NCI-H2196 (cell line): ENCODE measurements around the gene PORCN.
A peak's percentile ranks its signal among the peaks of the same experiment; 100 is the strongest.

Source experiments
- DNase-seq: peaks from one replicate; lab custom pipeline; 2025; ENCODE audit not compliant: unreplicated experiment; lab: John Stamatoyannopoulos, UW

PORCN gene

GRCh38 chrX:48508400-48509244 is at the start of gene PORCN:
PORCN (plus strand) TSS chrX:48508992; CDS start chrX:48509821, 829 bp downstream.
- DNase-seq = peak; percentile 50

- DNase-seq = no peak
These were observed 49.3 kb upstream of the PORCN start for GRCh38 chrX:48459483-48459882.

- DNase-seq = no peak
These were observed 48.8 kb upstream of the PORCN start for GRCh38 chrX:48460031-48460430.

GRCh38 chrX:48460606-48461005 is 48.2 kb upstream of the PORCN start:
- DNase-seq = no peak

GRCh38 chrX:48461830-48462229 is 47.0 kb upstream of the PORCN start:
- DNase-seq = no peak

- no peak for DNase-seq
These were observed 43.4 kb upstream of the PORCN start for GRCh38 chrX:48465336-48465933.

- no peak for DNase-seq
These were observed 42.1 kb upstream of the PORCN start for GRCh38 chrX:48466696-48467095.

- no peak for DNase-seq
These were observed 41.5 kb upstream of the PORCN start for GRCh38 chrX:48467281-48467761.

GRCh38 chrX:48468247-48468671 is 40.5 kb upstream of the PORCN start:
- DNase-seq = no peak

GRCh38 chrX:48468693-48469691 is 39.8 kb upstream of the PORCN start:
- no peak for DNase-seq

- DNase-seq = no peak
These were observed 38.5 kb upstream of the PORCN start, which contains the start of gene SLC38A5 for GRCh38 chrX:48470110-48470832. SLC38A5 (minus strand) TSS chrX:48470260; CDS start chrX:48467924, 2,336 bp downstream.

- no peak for DNase-seq
These were observed 38.0 kb upstream of the PORCN start for GRCh38 chrX:48470833-48471118.

- DNase-seq = no peak
These were observed 37.3 kb upstream of the PORCN start for GRCh38 chrX:48471504-48471903.

- DNase-seq = no peak
These were observed 36.6 kb upstream of the PORCN start for GRCh38 chrX:48472225-48472624.

GRCh38 chrX:48472851-48473703 is 35.7 kb upstream of the PORCN start:
- DNase-seq = no peak

GRCh38 chrX:48473704-48473990 is 35.1 kb upstream of the PORCN start:
- no peak for DNase-seq

GRCh38 chrX:48474127-48474526 is 34.7 kb upstream of the PORCN start:
- no peak for DNase-seq

GRCh38 chrX:48474581-48474980 is 34.2 kb upstream of the PORCN start:
- no peak for DNase-seq

- DNase-seq = no peak
These were observed 33.5 kb upstream of the PORCN start for GRCh38 chrX:48475296-48475695.
